Lower leg skin (tissue), 3 donors: ENCODE data around the gene PRH1.

Source experiments
- POLR2A ChIP-seq, 2 donors: fragments of 450-650 bp; IDR thresholded peaks; one replicate each; pipeline ENCODE4 v1.6.1; 2016 to 2017; ENCODE audit warnings: antibody characterized with exemption in 2 of 2, mild to moderate bottlenecking in 1 of 2, moderate library complexity in 1 of 2
- TF ChIP-seq, protein P1 (sequence below), 3 donors: fragments of 450-650 bp; IDR thresholded peaks; one replicate each; pipeline ENCODE4 v1.5.1; 2016; ENCODE audit warnings: antibody characterized with exemption in 3 of 3, mild to moderate bottlenecking in 3 of 3, moderate library complexity in 2 of 3

- TF ChIP-seq, protein P1, sequence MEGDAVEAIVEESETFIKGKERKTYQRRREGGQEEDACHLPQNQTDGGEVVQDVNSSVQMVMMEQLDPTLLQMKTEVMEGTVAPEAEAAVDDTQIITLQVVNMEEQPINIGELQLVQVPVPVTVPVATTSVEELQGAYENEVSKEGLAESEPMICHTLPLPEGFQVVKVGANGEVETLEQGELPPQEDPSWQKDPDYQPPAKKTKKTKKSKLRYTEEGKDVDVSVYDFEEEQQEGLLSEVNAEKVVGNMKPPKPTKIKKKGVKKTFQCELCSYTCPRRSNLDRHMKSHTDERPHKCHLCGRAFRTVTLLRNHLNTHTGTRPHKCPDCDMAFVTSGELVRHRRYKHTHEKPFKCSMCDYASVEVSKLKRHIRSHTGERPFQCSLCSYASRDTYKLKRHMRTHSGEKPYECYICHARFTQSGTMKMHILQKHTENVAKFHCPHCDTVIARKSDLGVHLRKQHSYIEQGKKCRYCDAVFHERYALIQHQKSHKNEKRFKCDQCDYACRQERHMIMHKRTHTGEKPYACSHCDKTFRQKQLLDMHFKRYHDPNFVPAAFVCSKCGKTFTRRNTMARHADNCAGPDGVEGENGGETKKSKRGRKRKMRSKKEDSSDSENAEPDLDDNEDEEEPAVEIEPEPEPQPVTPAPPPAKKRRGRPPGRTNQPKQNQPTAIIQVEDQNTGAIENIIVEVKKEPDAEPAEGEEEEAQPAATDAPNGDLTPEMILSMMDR (IDR thresholded peaks at IDR 0.05) = no peak
- no peak for TF ChIP-seq POLR2A (IDR thresholded peaks at IDR 0.05)
These were observed 16.9 kb upstream of the PRH1 start for GRCh38 chr12:10900972-10901371.
